Measurements from ENCODE around the gene RNF146.
"Not testable (repeated sequence)": the region's sequence is repeated elsewhere in the genome, so short reads cannot be mapped to it uniquely, and the experiment has no call there.

RNF146 gene, protein sequence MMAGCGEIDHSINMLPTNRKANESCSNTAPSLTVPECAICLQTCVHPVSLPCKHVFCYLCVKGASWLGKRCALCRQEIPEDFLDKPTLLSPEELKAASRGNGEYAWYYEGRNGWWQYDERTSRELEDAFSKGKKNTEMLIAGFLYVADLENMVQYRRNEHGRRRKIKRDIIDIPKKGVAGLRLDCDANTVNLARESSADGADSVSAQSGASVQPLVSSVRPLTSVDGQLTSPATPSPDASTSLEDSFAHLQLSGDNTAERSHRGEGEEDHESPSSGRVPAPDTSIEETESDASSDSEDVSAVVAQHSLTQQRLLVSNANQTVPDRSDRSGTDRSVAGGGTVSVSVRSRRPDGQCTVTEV
- total RNA-seq: 13.8 to 38.7 (median 31.8) reads per million in 9 experiments

DNA sequence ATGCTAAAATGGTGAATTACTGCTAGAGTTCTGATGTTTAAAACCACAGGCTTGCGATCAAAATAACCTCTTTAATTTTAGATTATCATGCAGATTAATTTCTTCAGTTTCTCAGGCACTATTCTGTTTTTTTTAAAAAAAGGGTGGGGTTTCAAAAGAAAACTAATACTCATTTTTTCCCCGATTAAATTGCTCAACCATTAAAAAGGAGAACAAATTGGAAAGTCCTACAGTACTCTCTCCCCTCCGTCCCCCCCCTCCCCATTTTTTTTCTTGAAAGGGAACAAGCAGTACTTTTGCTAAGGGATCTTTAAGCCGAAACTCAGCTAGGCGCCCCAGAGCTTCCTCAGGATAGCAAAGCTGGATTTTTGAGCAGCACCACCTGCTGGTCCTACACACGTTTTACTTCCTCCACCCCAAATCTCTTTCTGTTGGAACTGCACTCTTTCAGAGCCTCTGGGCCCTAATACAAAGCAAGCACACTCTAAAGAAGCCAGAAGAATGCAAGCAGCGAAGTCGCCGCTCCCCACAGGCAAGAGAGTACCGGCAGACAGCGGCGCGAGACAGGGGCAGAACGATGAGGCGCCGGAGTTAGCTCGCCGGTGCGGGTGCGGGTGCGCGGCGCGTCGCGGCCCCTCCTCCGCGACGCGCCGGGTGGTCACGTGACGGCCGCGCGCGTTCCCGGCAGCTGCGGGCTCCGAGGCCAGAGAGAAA lies at the start of gene RNF146:
RNF146 (plus strand) TSS at position 687 of the 714 bp plus-strand sequence. CDS start 13,475 bp downstream, outside the sequence.
- Mint-ChIP-seq H3K4me3 (peak within 1 kb of the TSS; percentile 96), H3K4me1 (ENCODE audit: low read depth in 2 of 2) (peaks cover 23 to 30% of the 10 kb centered on the region in 2 donors), H3K27me3 (no peaks in the 10 kb centered on the region), H3K36me3 (ENCODE audit: insufficient read depth) (peaks cover 16% of the 10 kb centered on the region), H3K27ac (peak within 1 kb of the TSS; percentile 97 to 99), H3K9me3 (no peaks in the 10 kb centered on the region)
- peak; percentile 65 to 70 (median 66) for DNase-seq
- peak; percentile 80 for ATAC-seq (replicated peaks)

DNA sequence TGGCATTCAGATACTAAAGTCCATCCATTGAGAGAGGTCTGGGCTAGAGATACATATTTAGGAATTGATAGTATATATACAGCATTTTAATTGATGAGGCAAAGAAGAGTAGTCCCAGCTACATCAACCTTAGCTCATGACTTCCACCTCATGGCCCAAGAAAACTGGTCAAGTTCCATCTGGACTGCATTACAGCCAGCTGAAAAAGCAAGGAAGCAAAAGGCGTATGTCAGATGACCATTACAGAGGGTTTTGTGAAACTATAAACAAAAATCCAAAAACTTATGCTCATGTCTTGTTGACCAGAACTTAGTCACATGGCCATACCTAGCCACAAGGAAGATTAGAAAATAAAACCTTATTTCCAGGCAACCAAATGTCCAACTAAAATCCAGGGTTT lies 46.8 kb upstream of the RNF146 start:
- no peaks in the 10 kb centered on the region for H3K4me1 Mint-ChIP-seq (ENCODE audit: low read depth in 2 of 2)
- H3K36me3 Mint-ChIP-seq (ENCODE audit: insufficient read depth): no peaks in the 10 kb centered on the region
- ATAC-seq (replicated peaks): no peak
- no peak overlapping the region for H3K27ac Mint-ChIP-seq
- DNase-seq: no peak
- peaks cover 34% of the 10 kb centered on the region in 2 donors for H3K27me3 Mint-ChIP-seq
- no peak overlapping the region for H3K4me3 Mint-ChIP-seq
- no peaks in the 10 kb centered on the region for H3K9me3 Mint-ChIP-seq

DNA sequence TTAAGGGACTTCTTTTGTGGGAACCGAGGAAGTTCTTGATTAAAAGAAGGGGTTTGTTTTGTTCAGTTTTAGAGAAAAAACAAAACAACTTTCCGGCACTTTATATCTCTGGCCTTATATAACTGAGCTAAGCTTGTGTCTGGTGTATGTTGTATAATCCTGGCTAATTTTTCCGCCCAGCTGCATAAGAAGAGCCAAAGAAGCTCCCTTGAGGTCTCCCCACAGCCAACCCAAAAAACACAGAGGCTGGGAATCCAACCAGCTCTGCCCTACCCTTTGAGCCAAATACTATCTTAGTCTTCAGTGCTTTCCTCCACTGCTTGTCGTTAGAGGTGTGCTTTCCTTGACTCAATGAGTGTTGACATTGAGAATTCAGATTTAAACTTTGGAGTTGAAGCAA lies 45.5 kb upstream of the RNF146 start:
- peaks cover 29 to 34% of the 10 kb centered on the region in 2 donors for H3K27me3 Mint-ChIP-seq
- H3K36me3 Mint-ChIP-seq (ENCODE audit: insufficient read depth): no peaks in the 10 kb centered on the region
- no peak overlapping the region for H3K27ac Mint-ChIP-seq
- no peak for ATAC-seq (replicated peaks)
- no peaks in the 10 kb centered on the region for H3K9me3 Mint-ChIP-seq
- H3K4me3 Mint-ChIP-seq: no peak overlapping the region
- DNase-seq: no peak
- H3K4me1 Mint-ChIP-seq (ENCODE audit: low read depth in 2 of 2): no peaks in the 10 kb centered on the region

DNA sequence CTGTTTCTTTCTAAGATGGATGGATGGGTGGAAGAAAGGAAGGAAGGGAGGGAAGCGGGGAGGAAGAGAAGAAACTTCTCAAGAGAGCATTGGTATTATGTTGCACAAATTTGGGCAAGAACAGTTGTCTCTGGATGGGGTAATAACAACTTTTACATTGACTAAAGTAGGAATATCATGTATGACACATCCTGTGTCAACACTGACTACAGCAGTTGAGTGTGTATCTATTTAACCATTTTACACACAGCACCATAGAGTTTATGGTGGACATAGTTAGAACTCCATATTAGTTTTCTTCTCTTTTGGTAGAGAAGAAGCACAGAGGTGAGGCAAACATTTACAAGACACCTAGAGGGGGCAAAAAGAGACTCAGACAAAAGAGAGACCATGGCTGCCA lies 44.2 kb upstream of the RNF146 start:
- Mint-ChIP-seq H3K9me3 (no peaks in the 10 kb centered on the region), H3K36me3 (ENCODE audit: insufficient read depth) (no peaks in the 10 kb centered on the region), H3K4me1 (ENCODE audit: low read depth in 2 of 2) (no peaks in the 10 kb centered on the region), H3K27ac (no peak overlapping the region), H3K27me3 (peaks cover 23 to 35% of the 10 kb centered on the region in 2 donors), H3K4me3 (no peak overlapping the region)
- no peak for DNase-seq
- ATAC-seq (replicated peaks): no peak

DNA sequence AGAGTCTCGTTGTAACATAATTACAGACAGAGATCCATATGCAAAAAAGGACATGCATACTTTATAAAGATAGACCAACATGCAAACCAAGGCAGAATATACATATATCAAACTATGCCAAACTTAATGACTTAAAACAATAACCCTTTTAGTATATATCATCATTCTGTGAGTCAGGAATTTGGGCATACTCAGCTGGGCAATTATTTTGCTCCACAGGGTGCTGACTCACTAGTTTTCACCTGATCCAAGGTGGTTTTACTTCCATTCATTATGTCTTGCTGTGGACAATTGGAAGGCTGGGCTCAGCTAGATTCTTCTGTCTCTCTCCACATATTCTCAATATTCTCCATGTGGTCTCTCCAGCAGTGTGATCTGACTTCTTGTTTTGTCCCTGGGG lies 41.2 kb upstream of the RNF146 start:
- Mint-ChIP-seq H3K4me3 (no peak overlapping the region), H3K36me3 (ENCODE audit: insufficient read depth) (no peaks in the 10 kb centered on the region), H3K9me3 (peaks cover 0 to 2% of the 10 kb centered on the region in 2 donors), H3K27ac (no peak overlapping the region), H3K27me3 (peaks cover 35 to 50% of the 10 kb centered on the region in 2 donors), H3K4me1 (ENCODE audit: low read depth in 2 of 2) (no peaks in the 10 kb centered on the region)
- DNase-seq: no peak
- no peak for ATAC-seq (replicated peaks)

DNA sequence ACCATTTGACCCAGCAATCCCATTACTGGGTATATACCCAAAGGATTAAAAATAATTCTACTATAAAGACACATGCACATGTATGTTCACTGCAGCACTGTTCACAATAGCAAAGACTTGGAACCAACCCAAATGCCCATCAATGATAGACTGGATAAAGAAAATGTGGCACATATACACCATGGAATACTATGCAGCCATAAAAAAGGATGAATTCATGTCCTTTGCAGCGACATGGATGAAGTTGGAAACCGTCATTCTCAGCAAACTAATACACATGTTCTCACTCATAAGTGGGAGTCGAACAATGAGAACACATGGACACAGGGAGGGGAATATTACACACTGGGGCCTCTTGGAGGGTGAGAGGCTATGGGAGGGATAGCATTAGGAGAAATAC lies 32.8 kb upstream of the RNF146 start:
- not testable (repeated sequence) for DNase-seq; H3K4me3 Mint-ChIP-seq; H3K4me1 Mint-ChIP-seq (ENCODE audit: low read depth in 2 of 2); H3K36me3 Mint-ChIP-seq (ENCODE audit: insufficient read depth); H3K27ac Mint-ChIP-seq; ATAC-seq (replicated peaks); H3K9me3 Mint-ChIP-seq
- peaks cover 22 to 35% of the 10 kb centered on the region in 2 donors for H3K27me3 Mint-ChIP-seq

DNA sequence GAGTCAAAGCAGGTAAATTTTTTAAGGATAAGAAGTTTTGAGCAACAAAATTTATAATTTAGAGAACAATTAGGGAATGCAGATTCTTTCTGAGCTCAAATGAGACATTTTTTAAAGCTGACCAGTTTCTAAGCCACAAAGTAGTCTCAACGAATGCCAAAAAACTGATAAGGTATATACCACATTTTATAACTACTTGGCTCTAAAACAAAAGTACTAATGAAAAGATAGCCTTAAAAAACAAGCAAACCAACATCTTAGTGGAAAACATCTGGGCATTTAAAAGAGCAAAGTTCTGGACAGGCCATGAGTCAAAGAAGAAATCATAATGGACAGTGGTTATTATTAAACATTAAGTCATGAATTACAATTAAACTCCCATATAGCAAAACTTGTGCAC lies 23.2 kb upstream of the RNF146 start:
- ATAC-seq (replicated peaks) (no peak), DNase-seq (no peak)
- Mint-ChIP-seq H3K4me3 (no peak overlapping the region), H3K9me3 (no peaks in the 10 kb centered on the region), H3K4me1 (ENCODE audit: low read depth in 2 of 2) (no peaks in the 10 kb centered on the region), H3K27ac (no peak overlapping the region), H3K27me3 (peaks cover 34 to 35% of the 10 kb centered on the region in 2 donors), H3K36me3 (ENCODE audit: insufficient read depth) (no peaks in the 10 kb centered on the region)

DNA sequence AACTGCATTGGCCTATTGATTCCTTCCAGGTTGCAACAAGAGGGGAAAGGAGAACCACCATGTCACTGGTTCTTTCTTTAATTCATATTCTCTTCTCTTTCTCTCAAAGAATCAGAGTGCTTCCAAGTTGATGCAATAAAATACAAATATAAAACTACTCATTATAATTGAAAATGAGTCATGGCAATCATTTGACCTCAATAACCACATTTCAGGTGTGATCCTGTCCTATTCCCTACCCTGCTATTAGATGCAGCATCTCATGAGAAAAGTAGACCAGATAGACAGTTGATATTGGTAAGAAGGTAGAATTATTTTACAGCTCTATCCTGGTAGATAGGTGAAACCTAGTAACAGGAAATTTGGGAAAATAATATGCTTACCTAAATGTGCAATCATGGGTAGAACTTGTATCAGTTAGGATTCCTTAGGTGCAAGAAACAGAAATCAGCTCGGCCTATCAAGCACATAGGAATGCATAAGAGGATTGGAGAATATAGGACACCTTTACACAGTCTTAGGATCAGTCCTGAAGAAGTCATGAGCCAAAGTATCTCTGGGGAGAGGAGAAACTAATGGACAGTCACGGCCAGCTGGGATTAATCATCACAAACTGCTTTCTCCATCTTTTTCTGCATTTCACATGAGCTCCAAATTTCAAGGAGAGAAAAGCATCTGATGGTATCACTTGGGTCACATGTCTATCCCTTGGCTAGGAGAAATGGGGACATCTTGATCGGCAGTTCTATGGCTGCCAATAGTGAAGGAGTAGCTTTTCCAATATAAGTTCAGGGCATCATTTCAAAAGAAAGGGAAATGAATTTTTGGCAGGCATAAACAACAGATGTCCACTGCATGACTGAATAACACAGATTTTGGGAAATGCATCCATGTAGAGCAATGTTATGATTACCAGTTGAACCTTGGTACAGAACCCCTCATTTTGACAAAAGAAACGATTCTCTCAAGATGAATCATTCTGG lies 19.3 kb upstream of the RNF146 start:
- DNase-seq: no peak
- peaks cover 16 to 22% of the 10 kb centered on the region in 2 donors for H3K27me3 Mint-ChIP-seq
- H3K4me3 Mint-ChIP-seq: no peak overlapping the region
- no peak for ATAC-seq (replicated peaks)
- H3K36me3 Mint-ChIP-seq (ENCODE audit: insufficient read depth): no peaks in the 10 kb centered on the region
- H3K27ac Mint-ChIP-seq: no peak overlapping the region
- no peaks in the 10 kb centered on the region for H3K4me1 Mint-ChIP-seq (ENCODE audit: low read depth in 2 of 2)
- no peaks in the 10 kb centered on the region for H3K9me3 Mint-ChIP-seq

DNA sequence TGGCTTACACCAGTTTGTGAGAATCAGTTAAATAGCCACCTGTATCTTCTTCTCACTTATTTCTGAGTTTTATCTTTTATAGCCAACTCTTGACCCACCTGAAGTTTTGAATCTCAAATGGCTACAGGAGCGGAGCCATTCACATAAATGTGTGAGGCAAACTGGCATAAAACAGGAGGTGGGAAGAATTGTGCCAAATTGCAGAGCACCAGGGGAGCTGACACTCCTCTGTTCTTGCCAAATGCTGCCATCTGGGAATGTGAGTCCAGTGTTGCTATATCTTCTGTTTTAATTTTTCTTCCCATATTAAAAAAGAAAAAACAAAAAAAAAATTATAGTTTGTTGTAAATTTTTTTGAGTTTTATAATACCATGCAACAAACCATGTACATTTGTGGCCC lies 17.0 kb upstream of the RNF146 start:
- H3K9me3 Mint-ChIP-seq: no peaks in the 10 kb centered on the region
- H3K27ac Mint-ChIP-seq: no peak overlapping the region
- DNase-seq (no peak), ATAC-seq (replicated peaks) (no peak)
- peaks cover 24 to 31% of the 10 kb centered on the region in 2 donors for H3K27me3 Mint-ChIP-seq
- H3K36me3 Mint-ChIP-seq (ENCODE audit: insufficient read depth): no peaks in the 10 kb centered on the region
- no peak overlapping the region for H3K4me3 Mint-ChIP-seq
- no peaks in the 10 kb centered on the region for H3K4me1 Mint-ChIP-seq (ENCODE audit: low read depth in 2 of 2)

DNA sequence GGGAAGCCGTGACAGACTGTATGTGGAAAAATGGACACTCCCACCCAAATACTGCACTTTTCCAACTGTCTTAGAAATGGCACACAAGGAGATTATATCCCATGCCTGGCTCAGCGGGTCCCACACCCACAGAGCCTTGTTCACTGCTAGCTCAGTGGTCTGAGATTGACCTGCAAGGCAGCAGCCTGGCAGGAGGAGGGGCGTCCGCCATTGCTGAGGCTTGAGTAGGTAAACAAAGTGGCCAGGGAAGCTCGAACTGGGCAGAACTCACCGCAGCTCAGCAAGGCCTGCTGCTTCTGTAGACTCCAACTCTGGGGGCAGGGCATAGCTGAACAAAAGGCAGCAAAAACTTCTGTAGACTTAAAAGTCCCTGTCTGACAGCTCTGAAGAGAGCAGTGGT lies 11.4 kb upstream of the RNF146 start:
- Mint-ChIP-seq H3K27me3 (peaks cover 16 to 25% of the 10 kb centered on the region in 2 donors), H3K9me3 (no peaks in the 10 kb centered on the region), H3K4me3 (no peak overlapping the region), H3K36me3 (ENCODE audit: insufficient read depth) (no peaks in the 10 kb centered on the region), H3K27ac (no peak overlapping the region), H3K4me1 (ENCODE audit: low read depth in 2 of 2) (no peaks in the 10 kb centered on the region)
- DNase-seq: no peak
- no peak for ATAC-seq (replicated peaks)

DNA sequence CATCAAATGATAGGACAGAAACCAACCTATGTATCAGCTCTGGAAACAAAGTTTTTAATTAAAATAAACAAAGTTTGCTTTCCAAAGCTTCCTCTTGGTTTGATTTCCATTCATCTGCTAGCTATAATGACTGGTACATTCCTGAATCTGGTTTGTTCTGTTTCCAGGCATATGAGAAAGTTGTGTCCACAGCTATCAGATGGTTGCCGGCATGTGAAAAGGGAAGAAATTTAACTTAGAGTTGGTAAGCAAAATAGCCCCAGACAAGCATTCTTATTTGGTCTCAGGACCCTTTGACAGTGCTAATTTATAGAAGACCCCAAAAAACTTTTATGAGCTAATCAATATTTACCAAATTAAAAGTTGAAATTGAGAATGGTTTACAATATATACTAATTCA lies 3.8 kb upstream of the RNF146 start:
- Mint-ChIP-seq H3K4me1 (ENCODE audit: low read depth in 2 of 2) (peaks cover 6 to 12% of the 10 kb centered on the region in 2 donors), H3K9me3 (no peaks in the 10 kb centered on the region), H3K4me3 (no peak overlapping the region), H3K27ac (no peak overlapping the region), H3K36me3 (ENCODE audit: insufficient read depth) (peaks cover 12% of the 10 kb centered on the region), H3K27me3 (peaks cover 0 to 18% of the 10 kb centered on the region in 2 donors)
- DNase-seq: no peak
- no peak for ATAC-seq (replicated peaks)

DNA sequence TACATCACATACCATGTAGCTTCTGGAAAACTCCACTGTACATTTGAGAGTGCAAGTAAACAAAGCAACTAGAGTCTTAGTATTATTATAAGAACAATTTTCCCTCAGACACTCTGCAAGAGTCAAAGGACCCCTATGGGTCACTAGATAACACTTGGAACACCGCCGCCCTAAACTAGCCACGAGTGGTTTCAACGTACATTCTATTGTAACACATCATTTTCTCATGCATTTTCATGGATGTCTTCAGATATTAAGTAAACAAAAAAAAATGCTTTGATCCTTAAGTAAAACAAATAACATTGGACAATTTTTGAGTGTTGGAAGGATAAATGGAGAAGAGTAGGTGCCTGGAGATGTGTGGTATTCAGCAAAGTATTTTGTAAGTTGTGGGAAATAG lies 3.2 kb upstream of the RNF146 start:
- DNase-seq (no peak), ATAC-seq (replicated peaks) (no peak)
- Mint-ChIP-seq H3K27me3 (peaks cover 0 to 18% of the 10 kb centered on the region in 2 donors), H3K4me3 (no peak overlapping the region), H3K27ac (no peak overlapping the region), H3K4me1 (ENCODE audit: low read depth in 2 of 2) (peaks cover 12 to 17% of the 10 kb centered on the region in 2 donors), H3K9me3 (no peaks in the 10 kb centered on the region), H3K36me3 (ENCODE audit: insufficient read depth) (peaks cover 16% of the 10 kb centered on the region)
